Measurements from ENCODE around the gene TUBGCP3.

DNA sequence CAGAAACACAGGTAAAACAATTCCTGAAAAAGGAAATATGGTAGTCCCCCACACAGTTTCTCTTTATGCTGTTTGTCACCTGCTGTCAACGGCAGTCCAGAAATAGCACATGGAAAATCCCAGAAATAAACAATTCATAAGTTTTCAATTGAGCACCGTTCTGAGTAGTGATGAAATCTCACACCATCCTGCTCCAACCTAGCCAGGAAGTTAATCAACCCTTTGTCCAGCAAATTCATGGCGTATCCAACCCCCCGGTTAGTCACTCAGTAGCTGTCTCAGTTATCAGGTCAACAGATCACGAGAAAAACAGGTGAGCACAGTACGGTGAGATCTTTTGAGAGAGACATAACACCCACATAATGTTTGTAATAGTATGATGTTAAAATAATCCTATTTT lies 74.2 kb downstream of the TUBGCP3 start:
- TF ChIP-seq POLR2A (IDR thresholded peaks at IDR 0.05; ENCODE audit: low read depth, low read length) (no peak), SPI1 (IDR thresholded peaks at IDR 0.05; ENCODE audit: low read depth, low read length) (no peak), POLR2AphosphoS5 (IDR thresholded peaks at IDR 0.05; ENCODE audit: low read depth, low read length) (no peak), TAF1 (IDR thresholded peaks at IDR 0.05; ENCODE audit: low read depth, low read length) (no peak)
